HG02938 (cell line): Measurements from ENCODE around the gene FZD2.
"Not testable (repeated sequence)": the region's sequence is repeated elsewhere in the genome, so short reads cannot be mapped to it uniquely, and the experiment has no call there.

Experiments used
- ATAC-seq: cut with Tn5 transposase; IDR thresholded peaks from one replicate; pipeline ENCODE4 v1.9.1; 2021; ENCODE audit warnings: mild to moderate bottlenecking, moderate library complexity; ENCODE audit not compliant: unreplicated experiment

FZD2 gene

DNA sequence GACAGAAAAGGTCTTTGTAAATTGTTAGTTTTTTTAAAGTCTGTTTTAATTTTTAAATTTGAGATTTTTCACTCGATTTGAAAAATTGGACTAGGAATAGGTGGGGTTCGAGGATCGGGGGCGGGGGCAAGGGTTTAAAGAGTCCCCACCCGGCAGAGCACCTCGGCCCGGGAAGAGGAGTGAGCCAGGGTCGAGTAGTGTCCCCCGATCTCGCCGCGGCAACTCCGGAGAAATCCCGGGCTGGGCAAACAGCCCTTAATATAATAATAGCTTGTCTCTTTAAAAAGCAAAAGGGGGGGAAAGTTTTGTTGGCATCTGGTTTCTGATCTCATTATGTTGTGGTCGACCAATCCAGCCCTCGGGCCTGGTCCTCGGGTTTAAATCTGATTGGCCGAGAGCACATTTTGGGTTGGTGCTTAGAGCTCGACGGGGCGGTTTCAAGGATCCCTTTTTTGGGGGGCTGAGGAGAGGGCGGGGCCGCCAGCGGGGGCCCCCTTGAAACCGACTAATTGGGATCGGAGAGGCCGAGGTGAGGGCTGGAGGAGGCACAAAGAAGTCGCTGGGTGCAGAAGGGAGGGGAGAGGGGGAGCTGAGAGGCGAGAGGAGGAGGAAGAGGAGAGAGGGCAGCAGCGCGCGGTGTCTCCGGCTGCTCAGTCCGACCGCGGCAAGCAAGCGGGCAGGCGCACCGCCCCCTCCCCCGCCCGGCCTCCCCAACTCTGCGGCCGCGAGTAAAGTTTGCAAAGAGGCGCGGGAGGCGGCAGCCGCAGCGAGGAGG lies at the start of gene FZD2:
FZD2 (plus strand) TSS at position 653 of the 775 bp plus-strand sequence. CDS start 205 bp downstream, outside the sequence.
- no peak for ATAC-seq

DNA sequence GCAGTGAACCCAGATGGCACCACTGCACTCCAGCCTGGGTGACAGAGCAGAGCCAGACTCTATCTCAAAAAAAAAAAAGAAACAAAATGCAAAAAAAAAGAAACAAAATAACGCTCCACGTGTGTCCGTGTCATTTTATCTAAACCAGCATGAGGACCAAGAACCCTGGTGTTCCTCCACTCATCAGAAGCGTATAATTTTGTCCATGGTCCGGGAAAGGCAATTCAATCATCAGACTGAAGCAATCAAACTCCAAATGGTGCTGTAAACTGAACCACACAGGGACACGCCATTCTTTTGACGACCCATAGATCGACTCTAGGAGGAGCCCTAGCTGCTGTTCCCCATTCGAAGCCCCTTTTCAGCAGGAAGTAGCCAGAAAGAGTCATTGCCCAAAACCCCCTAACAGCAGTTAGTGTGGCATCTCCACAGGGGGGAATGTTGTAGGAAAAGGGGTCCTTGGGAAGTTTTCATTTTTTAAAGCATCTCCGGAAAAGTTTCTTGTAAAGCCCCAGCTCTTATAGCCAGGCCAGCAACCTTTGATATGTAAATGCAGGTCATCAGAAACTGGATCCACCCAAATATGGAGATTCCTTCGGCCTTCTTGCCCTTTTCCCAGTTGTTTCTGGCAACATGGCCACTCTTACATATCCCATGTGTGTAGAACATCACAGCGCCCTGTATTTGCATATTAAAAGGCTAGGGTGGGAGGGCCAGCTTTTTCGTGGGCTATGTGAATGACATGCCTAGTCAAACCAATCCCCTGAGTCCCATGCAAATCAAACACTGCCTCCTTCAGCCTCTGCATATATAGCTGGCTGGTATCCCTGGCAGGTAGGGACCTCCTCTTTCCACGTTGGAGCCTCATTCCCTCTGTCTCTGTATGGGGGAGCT lies 45.8 kb upstream of the FZD2 start:
- not testable (repeated sequence) for ATAC-seq

DNA sequence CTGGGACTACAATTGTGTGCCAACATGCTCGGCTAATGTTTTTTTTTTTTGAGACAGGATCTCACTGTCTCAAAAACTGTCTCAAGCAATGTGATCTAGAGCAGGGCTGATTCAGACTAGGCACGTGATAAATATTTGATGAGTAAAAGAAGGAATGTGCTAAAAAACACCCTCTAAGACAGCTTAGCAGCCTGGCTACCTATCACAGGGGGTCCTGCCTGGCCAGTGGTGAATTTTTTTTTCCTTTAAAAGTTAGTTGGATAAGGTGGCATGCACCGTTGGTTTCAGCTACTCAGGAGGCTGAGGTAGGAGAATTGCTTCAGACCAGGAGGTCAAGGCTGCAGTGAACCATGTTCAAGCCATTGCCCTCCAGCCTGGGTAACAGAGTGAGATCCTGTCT lies 39.3 kb upstream of the FZD2 start:
- ATAC-seq = no peak

DNA sequence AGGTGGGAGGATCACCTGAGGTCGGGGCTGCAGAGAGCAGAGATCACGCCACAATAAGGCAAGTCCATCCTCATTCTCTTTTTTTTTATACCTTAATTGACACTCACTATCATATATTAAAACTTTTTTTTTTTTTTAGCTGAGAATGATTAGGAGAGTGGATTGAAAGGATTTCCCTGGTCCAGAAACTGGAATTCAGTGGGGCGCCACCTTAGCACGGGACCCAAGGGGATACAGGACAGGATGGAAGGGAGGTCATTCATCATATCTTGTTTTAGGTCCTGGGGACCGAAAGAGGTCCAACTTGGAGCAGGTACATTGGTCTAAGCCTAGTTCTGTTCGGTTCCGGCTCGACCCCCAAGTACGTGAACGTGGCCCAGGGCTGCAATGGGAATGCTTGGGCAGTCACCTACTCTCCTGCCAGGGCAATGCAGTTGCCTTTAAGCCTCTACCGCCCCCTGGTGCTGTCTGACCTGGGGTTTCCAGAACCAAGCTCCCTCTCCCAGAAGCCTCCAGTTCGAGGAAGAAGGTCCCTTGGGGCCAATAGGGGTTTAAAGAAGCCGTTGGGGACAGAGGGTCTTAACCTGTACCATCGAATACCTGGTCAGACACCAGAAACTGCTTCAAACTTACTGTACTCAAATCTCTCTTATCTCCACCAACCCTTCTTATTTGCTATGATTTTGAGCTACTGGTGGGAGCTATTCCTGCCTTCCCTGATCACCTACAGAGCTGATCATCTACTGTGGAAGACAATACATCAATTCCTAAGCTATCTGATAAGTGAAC lies 34.2 kb upstream of the FZD2 start:
- ATAC-seq = no peak

DNA sequence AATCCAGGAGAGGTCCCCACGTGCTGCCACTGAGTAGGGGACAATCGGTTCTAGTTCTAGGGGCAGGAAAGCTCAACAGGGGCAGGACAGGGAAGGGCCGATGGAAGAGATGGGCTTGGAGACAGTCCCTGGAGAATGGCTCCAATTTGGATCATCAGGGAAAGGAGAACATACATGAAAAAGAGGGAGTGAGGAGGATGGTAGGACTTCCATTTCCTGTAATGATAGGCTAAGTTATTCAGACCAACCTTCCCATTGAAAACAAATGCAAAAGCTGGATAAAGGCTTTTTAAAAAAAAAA lies 33.7 kb upstream of the FZD2 start:
- no peak for ATAC-seq

DNA sequence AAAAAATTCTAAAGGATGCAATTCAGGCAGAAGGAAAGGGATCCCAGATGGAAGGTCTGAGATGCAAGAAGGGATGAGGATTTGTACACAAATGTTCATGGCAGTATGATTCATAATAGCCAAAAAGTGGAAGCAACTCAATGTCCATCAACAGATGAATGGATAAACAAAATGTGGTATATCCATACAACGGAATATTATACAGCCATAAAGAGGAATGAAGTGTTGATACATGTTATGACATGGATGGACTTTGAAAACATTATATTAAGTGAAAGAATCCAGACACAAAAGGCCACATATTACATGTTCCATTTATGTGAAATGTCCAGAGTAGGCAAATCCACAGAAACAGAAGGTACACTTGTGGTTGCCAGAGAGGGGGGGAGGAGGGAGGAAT lies 30.2 kb upstream of the FZD2 start:
- ATAC-seq = no peak

DNA sequence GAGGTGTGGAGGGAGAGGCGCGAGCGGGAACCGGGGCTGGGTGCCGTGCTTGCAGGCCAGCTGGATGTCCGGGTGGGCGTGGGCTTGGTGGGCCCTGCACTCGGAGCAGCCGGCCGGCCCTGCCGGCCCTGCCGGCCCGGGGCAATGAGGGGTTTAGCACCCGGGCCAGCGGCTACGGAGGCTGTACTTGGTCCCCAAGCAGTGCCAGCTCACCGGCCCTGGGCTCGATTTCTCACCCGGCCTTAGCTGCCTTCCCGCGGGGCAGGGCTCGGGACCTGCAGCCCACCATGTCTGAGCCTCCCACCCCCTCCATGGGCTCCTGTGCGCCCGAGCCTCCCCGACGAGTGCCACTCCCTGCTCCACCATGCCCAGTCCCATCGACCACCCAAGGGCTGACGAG lies 29.3 kb upstream of the FZD2 start:
- ATAC-seq = no peak

DNA sequence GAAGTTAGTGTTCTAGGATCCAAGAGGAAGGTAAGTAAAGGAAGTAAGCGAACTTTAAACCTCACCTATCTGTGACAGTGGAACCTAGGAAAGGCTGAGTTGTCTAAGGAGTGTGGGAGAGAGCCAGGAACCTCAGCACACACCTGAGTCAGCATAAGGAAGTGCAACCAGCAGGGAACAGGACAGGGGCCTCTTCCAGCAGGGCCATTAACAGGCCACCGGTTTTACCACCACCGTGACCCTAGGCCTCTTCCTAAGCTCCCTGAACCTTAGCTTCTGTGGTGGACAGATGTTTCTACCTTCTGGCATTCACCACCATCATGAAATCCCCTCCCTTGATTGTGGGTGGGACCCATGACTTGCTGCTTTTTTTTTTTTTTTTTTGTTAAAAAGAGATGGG lies 27.4 kb upstream of the FZD2 start:
- ATAC-seq = no peak

DNA sequence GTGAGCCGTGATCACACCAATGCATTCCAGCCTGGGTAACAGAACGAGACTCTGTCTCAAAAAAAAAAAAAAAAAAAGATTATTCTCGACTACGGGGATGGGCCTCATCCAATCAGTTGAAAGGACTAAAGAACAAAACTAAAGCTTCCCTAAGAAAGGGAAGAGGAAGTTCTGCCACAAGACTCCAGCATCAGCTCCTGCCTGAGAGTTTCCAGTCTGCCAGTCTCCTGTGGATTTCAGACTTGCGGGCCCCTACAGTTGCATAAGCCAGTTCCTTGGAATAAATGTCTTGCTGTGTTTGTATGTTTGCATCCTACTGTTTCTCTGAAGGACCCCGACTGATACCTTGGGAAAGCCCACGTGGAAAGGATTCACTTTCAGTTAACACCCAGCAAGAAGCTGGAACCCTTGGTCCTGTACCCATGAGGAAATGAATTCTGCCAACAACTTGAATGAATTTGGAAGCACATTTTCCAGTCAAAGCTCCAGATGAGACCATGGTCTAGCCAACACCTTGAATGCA lies 26.3 kb upstream of the FZD2 start:
- no peak for ATAC-seq

DNA sequence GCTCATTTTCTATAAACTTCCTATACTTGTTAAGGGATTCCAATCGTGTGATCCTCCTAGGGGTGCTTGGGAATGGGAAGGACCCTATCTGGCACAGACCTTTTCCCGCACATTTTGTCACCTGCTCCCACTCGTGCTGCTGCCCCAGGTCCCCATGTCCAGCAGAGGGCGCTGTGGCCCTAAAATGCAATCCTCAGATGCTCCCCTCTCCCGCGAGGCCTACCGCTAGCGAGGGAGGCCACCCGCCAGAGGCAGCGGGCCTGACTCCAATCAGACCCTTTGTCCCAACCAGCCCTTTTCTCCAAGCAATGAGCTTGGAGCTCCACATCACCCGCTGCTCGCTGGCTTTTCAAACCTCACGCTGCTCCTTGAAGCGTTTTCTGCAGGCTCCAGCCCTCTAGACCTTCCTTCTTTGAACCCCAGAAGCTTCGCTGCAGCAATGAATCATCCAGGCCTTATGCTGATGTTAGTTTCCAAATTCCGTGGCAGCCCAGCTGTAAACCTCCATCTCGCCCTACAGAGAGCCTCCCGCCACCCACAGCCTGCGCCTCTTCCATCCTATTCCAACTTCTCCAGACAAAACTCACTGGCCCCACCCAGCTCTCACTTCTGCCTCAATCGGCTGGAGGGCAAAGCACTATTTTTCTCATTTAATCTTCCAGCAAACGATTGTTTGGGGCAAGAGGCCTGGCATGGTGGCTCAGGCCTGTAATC lies 23.6 kb upstream of the FZD2 start:
- no peak for ATAC-seq

DNA sequence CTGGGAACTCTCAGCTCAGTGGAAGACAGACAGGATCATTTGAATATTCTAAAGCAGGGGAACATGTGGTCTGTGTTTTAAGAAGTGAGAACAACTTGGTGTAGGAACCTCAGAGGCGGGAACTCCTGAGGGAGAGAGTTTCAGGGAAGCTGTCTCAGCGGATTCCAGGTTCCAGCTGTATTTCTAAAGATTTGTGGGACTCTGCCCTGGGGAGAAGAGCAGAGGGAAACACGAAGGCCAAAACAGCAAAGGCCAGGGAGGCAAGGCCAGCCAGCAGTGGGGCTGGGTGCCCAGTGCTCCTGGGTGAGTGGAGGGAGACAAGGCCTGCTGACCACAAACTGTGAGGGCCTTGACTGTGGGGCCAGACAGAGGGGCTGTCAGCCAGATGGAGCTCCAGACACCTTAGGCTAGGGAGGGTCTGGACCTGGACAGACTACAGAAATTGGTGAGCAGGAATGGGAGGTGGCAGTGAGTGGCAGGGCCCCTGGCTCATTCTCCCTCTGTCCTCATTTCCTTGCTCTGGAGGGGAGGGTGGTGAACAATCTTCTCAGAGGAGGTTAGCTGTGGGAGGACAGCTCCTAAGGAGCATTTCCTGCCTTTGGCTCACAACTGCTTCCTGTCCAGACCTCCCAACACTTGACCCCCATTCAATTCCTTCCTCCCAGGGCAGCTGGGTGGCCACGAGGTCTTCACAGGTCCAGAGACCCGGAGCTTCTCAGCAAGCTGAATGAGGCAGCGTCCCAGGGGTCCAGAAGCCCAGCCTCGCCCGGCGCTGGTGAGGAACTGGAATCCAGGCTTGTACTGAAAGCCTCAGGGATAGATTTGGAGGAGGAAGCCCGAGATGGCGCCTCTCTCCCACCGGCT lies 21.0 kb upstream of the FZD2 start:
- ATAC-seq = no peak

DNA sequence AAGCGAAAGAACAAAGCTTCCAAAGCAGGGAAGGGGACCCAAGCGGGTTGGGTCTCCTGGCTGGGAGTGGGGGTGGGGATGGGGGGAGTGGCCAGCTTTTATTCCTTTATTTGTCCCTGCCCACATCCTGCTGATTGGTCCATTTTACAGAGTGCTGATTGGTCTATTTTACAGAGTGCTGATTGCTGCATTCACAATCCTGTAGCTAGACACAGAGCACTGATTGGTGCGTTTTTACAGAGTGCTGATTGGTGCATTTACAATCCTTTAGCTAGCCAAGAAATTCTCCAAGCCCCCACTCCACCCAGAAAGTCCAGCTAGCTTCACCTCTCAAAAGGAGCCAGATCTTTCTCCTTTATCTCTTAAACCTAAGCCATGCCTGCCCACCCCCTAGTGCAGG lies 19.4 kb upstream of the FZD2 start:
- not testable (repeated sequence) for ATAC-seq

DNA sequence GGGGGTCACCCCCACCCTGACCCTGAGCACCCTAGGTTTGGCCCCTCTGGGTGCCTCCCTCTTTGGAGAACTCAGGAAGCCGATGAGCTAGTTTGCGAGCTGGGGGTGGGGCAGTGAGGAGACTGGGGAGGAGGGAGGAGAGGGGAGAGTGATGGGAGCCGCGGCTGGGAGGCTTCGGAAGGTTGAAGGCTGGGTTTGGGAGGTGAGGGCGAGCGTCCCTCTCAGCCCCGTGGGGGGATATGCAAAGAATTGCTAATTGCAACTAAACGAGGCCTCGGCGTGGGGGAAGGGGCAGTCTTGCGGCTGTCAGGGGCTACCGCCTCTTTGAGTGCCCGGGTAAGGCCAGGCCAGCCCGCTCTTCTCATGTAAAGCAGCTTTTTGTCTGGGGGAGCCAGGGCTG lies 17.6 kb upstream of the FZD2 start:
- no peak for ATAC-seq

DNA sequence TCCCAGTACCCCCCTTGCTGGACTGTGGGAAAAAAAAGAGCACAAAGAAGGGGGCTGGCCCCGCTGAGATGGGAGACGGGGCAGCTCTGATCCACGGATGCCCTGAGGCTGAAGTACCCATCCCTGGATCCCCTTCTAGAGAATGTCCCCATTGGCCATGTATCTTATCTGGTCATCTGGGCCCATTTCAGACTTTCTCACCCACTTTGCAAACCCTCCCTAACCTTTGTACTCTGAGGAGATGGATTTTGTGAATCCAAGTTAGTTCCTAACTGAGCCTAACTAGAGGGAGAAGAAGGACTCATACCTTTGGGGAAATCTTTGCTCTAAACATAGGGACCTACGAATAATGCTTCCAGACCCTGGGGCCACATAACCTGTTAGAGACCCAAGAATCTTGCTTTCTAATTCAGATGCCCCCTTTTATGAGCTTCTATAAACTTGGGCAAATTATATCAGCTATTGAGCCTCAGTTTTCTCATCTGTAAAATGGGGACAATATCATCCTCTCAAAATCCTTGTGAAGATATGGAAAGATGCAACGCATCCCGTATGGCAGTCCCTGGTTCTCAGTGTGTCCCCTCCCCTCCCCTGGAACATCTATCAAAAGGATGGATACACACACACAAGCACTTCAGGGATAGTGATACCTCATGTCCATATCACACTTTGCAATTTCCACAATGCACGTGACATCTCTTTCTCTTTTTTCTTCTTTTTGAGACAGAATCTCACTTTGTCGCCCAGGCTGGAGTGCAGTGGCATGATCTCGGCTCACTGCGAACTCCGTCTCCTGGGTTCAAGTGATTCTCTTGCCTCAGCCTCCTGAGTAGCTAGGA lies 16.8 kb upstream of the FZD2 start:
- ATAC-seq = no peak

DNA sequence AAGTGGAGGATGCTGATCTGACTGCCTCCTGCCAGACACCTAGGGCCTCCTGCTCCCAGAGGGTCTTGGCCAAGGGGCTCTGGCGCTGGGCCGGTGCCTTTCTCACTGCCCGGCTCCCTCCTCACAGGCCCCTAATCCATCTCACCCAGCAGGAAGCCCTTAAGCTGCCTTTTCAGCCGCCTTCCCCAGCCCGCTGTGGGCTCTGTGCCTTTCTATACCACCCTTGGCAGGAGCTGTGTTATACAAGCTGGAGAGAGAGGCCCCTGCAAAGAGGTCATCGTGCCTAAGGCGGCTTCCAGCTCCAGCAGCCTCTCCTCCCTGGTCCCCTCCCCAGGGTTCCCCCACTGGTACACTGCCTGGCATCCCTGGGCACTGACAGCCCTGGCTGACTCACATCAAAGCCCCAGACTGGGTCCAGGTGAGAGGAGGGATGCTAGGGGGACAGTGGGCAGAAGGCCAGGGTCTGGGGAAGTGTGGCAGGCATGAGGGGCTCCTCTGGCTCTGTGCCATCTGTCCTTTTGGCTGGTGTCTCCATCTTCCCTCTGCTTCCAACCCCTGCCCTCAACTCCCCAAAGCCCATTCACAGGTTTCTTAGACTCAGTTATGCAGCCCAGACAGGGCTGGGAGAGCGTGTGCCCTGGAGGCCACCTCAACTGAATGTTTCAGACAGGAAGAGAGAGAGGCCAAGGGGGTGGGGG lies 15.3 kb upstream of the FZD2 start:
- no peak for ATAC-seq

DNA sequence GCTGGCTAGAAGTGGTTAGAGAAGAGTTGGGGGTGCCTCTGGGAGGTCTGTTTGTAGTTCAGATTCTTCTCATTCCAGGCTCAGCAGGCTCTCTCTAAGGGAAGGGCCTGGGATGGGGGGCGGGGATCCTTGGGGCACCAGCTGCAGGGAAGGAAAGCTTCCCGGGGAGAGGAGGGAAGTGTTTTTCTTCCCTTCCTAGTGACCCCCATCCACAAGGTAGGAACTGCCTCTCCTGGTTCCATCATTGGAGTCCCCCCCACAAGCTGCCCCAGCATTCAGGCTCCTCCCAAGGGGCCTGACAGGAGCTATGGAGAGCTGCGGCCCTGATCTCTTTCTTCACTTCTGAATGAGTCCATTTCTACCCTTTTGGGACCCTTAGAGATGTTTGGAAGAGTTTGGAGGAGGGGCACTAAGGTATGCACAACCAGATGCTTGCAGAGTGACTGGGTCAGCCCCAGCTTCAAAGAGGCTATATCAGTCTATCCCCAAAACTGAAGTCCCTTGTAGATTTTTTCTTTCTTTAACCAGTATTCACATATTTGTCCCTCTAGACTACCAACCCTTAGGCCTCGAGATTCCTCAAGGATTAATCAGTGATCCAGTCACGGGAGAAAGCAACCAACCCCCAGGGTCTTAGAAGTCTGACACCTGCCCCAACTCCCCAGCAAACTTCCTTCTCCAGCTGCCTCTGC lies 13.9 kb upstream of the FZD2 start:
- no peak for ATAC-seq

DNA sequence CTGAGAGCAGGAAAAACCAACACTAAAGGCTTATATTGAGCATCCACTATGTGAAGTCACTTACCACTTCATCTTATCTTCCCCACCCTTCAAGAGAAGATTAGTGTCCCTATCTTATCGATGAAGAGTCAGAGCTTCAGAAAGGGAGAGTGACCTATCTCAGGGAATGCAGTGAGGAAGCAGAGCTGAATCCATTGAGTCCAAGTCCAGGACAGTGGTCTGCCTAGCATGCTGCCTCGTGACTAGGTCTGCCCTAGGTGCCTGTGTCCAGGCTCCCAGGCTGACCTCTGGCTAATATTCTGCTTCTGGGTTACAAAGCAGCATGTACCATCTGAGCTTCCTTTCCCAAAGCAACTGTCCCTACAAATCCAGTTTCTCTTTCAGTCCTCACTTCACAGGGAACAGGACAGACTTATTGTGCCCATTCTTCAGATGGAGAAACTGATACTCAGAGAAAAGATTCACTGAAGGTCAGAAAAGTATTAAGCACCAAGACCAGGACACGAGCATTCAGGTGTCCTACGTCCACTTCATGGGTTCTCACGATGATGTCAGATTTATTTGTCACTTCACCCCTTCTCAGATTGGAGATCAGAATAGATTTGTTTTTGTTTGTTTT lies 13.3 kb upstream of the FZD2 start:
- ATAC-seq = no peak
